H9 (cell line): ENCODE data around the gene AXL. TPM values are rescaled to one million over a fixed set of nuclear protein-coding genes. Genes with fewer than 3 reads are reported as not detected.

Experiments used
- DNase-seq: peaks from one replicate; pipeline ENCODE4 v3.0.0-alpha.2; 2017
- H2AFZ ChIP-seq: one replicate; pipeline ENCODE4 v1.6.1; 2013; ENCODE audit warnings: mild to moderate bottlenecking, low read length, control low read depth, moderate library complexity
- H2AK5ac ChIP-seq: 2 replicates; pipeline ENCODE4 v1.6.1; 2013; ENCODE audit warnings: low read length, control low read depth, mixed read lengths; ENCODE audit not compliant: insufficient read length
- H2BK120ac ChIP-seq: one replicate; pipeline ENCODE4 v1.6.1; 2013; ENCODE audit warnings: low read depth, mild to moderate bottlenecking, low read length, control low read depth, inconsistent platforms; ENCODE audit not compliant: poor library complexity, severe bottlenecking
- H2BK12ac ChIP-seq: 2 replicates; pipeline ENCODE4 v1.6.1; 2013; ENCODE audit warnings: low read length, control low read depth, mixed read lengths, low read depth; ENCODE audit not compliant: insufficient read length
- H2BK15ac ChIP-seq: 2 replicates; pipeline ENCODE4 v1.6.1; 2013; ENCODE audit warnings: low read depth, low read length, control low read depth
- H2BK20ac ChIP-seq: one replicate; pipeline ENCODE4 v1.6.1; 2013; ENCODE audit warnings: low read depth, mild to moderate bottlenecking, low read length, control low read depth, inconsistent platforms; ENCODE audit not compliant: poor library complexity, severe bottlenecking
- H2BK5ac ChIP-seq: 2 replicates; pipeline ENCODE4 v1.6.1; 2013; ENCODE audit warnings: low read length, control low read depth, mixed read lengths; ENCODE audit not compliant: insufficient read length
- H3K14ac ChIP-seq: 2 replicates; pipeline ENCODE4 v1.6.1; 2013; ENCODE audit warnings: low read length, control low read depth; ENCODE audit not compliant: insufficient read depth
- H3K18ac ChIP-seq: 2 replicates; pipeline ENCODE4 v1.6.1; 2013; ENCODE audit warnings: low read depth, mild to moderate bottlenecking, mixed read lengths, low read length, control low read depth; ENCODE audit not compliant: insufficient read length
- H3K23ac ChIP-seq: 2 replicates; pipeline ENCODE4 v1.6.1; 2013; ENCODE audit warnings: low read length, control low read depth, mixed read lengths, low read depth; ENCODE audit not compliant: insufficient read length
- H3K23me2 ChIP-seq: 2 replicates; pipeline ENCODE4 v1.6.1; 2013; ENCODE audit warnings: low read depth, mild to moderate bottlenecking, mixed read lengths, low read length, control low read depth; ENCODE audit not compliant: insufficient read length, poor library complexity, severe bottlenecking
- H3K27ac ChIP-seq: 2 replicates; pipeline ENCODE4 v1.5.1; 2013; ENCODE audit warnings: low read length, control low read depth, mixed read lengths, low read depth; ENCODE audit not compliant: insufficient read length
- H3K27me3 ChIP-seq: 2 replicates; pipeline ENCODE4 v1.6.1; 2013; ENCODE audit warnings: low read length, control low read depth, inconsistent platforms; ENCODE audit not compliant: insufficient read depth
- H3K4ac ChIP-seq: 2 replicates; pipeline ENCODE4 v1.6.1; 2013; ENCODE audit warnings: low read depth, mild to moderate bottlenecking, control low read depth, inconsistent platforms, low read length, moderate library complexity
- H3K4me1 ChIP-seq: 2 replicates; pipeline ENCODE4 v1.6.1; 2013; ENCODE audit warnings: low read length, control low read depth, inconsistent platforms; ENCODE audit not compliant: insufficient read depth
- H3K4me2 ChIP-seq: 2 replicates; pipeline ENCODE4 v1.6.1; 2013; ENCODE audit warnings: low read length, control low read depth, mixed read lengths; ENCODE audit not compliant: insufficient read length, insufficient read depth
- H3K56ac ChIP-seq: 2 replicates; pipeline ENCODE4 v1.6.1; 2013; ENCODE audit warnings: low read depth, mild to moderate bottlenecking, mixed read lengths, low read length, control low read depth; ENCODE audit not compliant: insufficient read length
- H3K79me1 ChIP-seq: 2 replicates; pipeline ENCODE4 v1.6.1; 2013; ENCODE audit warnings: low read depth, mild to moderate bottlenecking, moderate library complexity, low read length, control low read depth, inconsistent platforms; ENCODE audit not compliant: insufficient read depth, poor library complexity, severe bottlenecking
- H3K79me2 ChIP-seq: 2 replicates; pipeline ENCODE4 v1.6.1; 2013; ENCODE audit warnings: low read length, control low read depth, inconsistent platforms; ENCODE audit not compliant: insufficient read depth
- H3K9ac ChIP-seq: 2 replicates; pipeline ENCODE4 v1.6.1; 2013; ENCODE audit warnings: low read length, control low read depth, mixed read lengths; ENCODE audit not compliant: insufficient read length; ENCODE audit errors: extremely low read depth
- H3K9me3 ChIP-seq: one replicate; pipeline ENCODE4 v1.6.1; 2013; ENCODE audit warnings: low read depth, low read length, inconsistent platforms; ENCODE audit not compliant: control insufficient read depth
- H3T11ph ChIP-seq: one replicate; pipeline ENCODE4 v1.6.1; 2013; ENCODE audit warnings: mild to moderate bottlenecking, low read length, control low read depth, inconsistent platforms
- H4K20me1 ChIP-seq: one replicate; pipeline ENCODE4 v1.6.1; 2013; ENCODE audit not compliant: control insufficient read depth, insufficient read length, insufficient read depth
- H4K5ac ChIP-seq: 2 replicates; pipeline ENCODE4 v1.6.1; 2013; ENCODE audit warnings: low read depth, mild to moderate bottlenecking, mixed read lengths, low read length, control low read depth; ENCODE audit not compliant: insufficient read length
- H4K8ac ChIP-seq: replicated peaks from 2 replicates; pipeline ENCODE4 v1.6.1; 2013; ENCODE audit warnings: low read length, control low read depth, mixed read lengths, low read depth; ENCODE audit not compliant: insufficient read length
- H4K91ac ChIP-seq: 2 replicates; pipeline ENCODE4 v1.6.1; 2013; ENCODE audit warnings: low read depth, mild to moderate bottlenecking, moderate library complexity, mixed read lengths, low read length, control low read depth; ENCODE audit not compliant: insufficient read length
- H3K27ac Mint-ChIP-seq, 3 experiments: 2 replicates in 2 of 3; 3 replicates in 1 of 3; pipeline ENCODE4 v1.8.0; 2020 to 2021; ENCODE audit warnings: mixed read lengths in 3 of 3, mild to moderate bottlenecking in 1 of 3, moderate library complexity in 1 of 3
- H3K27me3 Mint-ChIP-seq: 2 replicates; pipeline ENCODE4 v1.8.0; 2021; ENCODE audit warnings: low read depth, mild to moderate bottlenecking, moderate library complexity, mixed read lengths
- H3K36me3 Mint-ChIP-seq, 3 experiments: 2 replicates in 2 of 3; 3 replicates in 1 of 3; pipeline ENCODE4 v1.8.0; 2020 to 2021; ENCODE audit warnings: low read depth in 3 of 3, mixed read lengths in 3 of 3; ENCODE audit not compliant: insufficient read depth in 1 of 3
- H3K4me1 Mint-ChIP-seq, 2 experiments: 2 replicates each; pipeline ENCODE4 v1.8.0; 2020; ENCODE audit warnings: mixed read lengths in 2 of 2
- H3K4me3 Mint-ChIP-seq, 2 experiments: 2 replicates in 1 of 2; 3 replicates in 1 of 2; pipeline ENCODE4 v1.8.0; 2020 to 2021; ENCODE audit warnings: mild to moderate bottlenecking in 2 of 2, mixed read lengths in 2 of 2, moderate library complexity in 1 of 2
- H3K9me3 Mint-ChIP-seq, 2 experiments: 2 replicates in 1 of 2; 3 replicates in 1 of 2; pipeline ENCODE4 v1.8.0; 2020; ENCODE audit warnings: mild to moderate bottlenecking in 2 of 2, mixed read lengths in 2 of 2, moderate library complexity in 1 of 2
- WGBS: extraction: QIAGEN DNeasy Blood & Tissue Kit; methylation state at CpG from one replicate; pipeline ENCODE4 v1.1.7; 2013; ENCODE audit warnings: missing lambda C conversion rate, low lambda C conversion rate, mixed read lengths; ENCODE audit not compliant: insufficient read length; ENCODE audit errors: extremely low coverage; 5-methylcytosine and 5-hydroxymethylcytosine counted together
- total RNA-seq: library from RNA; stranded (reverse); gene quantifications from 2 replicates; pipeline ENCODE4 v1.2.1, GENCODE V29; 2021
- TF ChIP-seq, protein P1 (sequence below): fragments of 200-600 bp; sonication (generic); conservative IDR thresholded peaks from 3 replicates; pipeline ENCODE4 v1.8.0; 2021; ENCODE audit warnings: antibody characterized with exemption, mild to moderate bottlenecking

AXL gene
- total RNA-seq, 1 experiment from 2014 or later = 29.4 TPM

DNA sequence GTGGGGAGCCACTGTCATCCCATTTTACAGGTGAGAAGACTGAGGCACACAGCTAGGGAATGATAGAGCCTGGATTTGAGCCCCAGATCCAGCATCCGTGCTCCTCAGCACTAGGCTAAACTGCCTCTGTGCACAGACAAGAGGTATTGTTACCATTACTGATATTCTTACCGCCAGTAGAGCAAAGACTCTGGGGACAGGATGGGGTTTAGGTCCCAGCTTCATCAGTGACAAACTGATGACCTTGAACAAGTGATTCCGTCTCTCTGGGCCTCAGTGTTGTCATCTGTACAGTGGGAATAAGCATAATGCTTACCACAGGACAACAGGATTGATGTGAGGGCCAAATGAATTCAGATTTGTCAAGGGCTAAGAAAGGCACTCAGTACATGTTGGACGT lies 16.5 kb downstream of the AXL start:
- Mint-ChIP-seq H3K4me1 (no peaks in the 10 kb centered on the region), H3K9me3 (no peaks in the 10 kb centered on the region), H3K27me3 (no peaks in the 10 kb centered on the region), H3K4me3 (no peak overlapping the region), H3K27ac (no peak overlapping the region), H3K36me3 (peaks cover 0 to 28% (median 5%) of the 10 kb centered on the region in 3 experiments)
- Histone ChIP-seq H3K79me1 (no peaks in the 10 kb centered on the region), H2BK120ac (no peak overlapping the region), H2BK5ac (no peak overlapping the region), H4K91ac (no peak overlapping the region), H4K8ac (no peak overlapping the region), H2BK12ac (no peak overlapping the region), H3K14ac (no peak overlapping the region), H3K18ac (no peak overlapping the region), H3K23ac (no peak overlapping the region), H2AK5ac (no peak overlapping the region), H3K4me1 (no peaks in the 10 kb centered on the region), H3K9me3 (no peaks in the 10 kb centered on the region), H3K4ac (no peak overlapping the region), H3K23me2 (no peaks in the 10 kb centered on the region), H2AFZ (no peak overlapping the region), H3T11ph (no peak overlapping the region), H2BK20ac (no peak overlapping the region), H3K56ac (no peak overlapping the region), H3K4me2 (no peak overlapping the region), H3K9ac (no peak overlapping the region), H2BK15ac (no peak overlapping the region), H3K27me3 (no peaks in the 10 kb centered on the region), H3K79me2 (no peaks in the 10 kb centered on the region), H4K20me1 (no peaks in the 10 kb centered on the region), H3K27ac (no peak overlapping the region), H4K5ac (no peak overlapping the region)
- TF ChIP-seq, protein P1, sequence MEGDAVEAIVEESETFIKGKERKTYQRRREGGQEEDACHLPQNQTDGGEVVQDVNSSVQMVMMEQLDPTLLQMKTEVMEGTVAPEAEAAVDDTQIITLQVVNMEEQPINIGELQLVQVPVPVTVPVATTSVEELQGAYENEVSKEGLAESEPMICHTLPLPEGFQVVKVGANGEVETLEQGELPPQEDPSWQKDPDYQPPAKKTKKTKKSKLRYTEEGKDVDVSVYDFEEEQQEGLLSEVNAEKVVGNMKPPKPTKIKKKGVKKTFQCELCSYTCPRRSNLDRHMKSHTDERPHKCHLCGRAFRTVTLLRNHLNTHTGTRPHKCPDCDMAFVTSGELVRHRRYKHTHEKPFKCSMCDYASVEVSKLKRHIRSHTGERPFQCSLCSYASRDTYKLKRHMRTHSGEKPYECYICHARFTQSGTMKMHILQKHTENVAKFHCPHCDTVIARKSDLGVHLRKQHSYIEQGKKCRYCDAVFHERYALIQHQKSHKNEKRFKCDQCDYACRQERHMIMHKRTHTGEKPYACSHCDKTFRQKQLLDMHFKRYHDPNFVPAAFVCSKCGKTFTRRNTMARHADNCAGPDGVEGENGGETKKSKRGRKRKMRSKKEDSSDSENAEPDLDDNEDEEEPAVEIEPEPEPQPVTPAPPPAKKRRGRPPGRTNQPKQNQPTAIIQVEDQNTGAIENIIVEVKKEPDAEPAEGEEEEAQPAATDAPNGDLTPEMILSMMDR = no peak
- DNase-seq = no peak
- no CpG with 5 or more reads among the region's 4 CpGs for WGBS
